NCI-H69 (cell line): Measurements from ENCODE around the gene CAPZB.

ENCODE experiments used
- DNase-seq: peaks from one replicate; lab custom pipeline; 2025; lab: John Stamatoyannopoulos, UW

The CAPZB gene

DNA sequence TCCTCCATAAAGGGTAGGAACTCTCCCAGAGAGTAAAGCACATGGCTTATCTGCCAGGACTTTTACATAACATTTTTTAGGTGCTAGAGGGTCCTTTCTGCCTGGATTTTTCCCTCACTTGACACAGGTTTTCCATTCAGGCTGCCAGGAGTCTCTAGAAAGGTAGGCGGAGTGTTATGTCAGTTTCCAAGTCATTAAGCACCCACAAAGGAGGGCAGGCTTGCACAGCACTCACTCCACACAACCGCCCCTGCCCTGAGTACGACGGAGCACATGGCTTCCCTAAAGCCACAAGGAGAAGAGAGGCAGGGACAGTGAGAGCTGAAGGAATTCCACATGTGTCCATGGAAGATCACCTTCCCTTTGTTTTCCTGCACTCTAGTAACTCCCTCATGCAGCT, 55.7 kb downstream of the CAPZB start:
- DNase-seq = peak; percentile 80

DNA sequence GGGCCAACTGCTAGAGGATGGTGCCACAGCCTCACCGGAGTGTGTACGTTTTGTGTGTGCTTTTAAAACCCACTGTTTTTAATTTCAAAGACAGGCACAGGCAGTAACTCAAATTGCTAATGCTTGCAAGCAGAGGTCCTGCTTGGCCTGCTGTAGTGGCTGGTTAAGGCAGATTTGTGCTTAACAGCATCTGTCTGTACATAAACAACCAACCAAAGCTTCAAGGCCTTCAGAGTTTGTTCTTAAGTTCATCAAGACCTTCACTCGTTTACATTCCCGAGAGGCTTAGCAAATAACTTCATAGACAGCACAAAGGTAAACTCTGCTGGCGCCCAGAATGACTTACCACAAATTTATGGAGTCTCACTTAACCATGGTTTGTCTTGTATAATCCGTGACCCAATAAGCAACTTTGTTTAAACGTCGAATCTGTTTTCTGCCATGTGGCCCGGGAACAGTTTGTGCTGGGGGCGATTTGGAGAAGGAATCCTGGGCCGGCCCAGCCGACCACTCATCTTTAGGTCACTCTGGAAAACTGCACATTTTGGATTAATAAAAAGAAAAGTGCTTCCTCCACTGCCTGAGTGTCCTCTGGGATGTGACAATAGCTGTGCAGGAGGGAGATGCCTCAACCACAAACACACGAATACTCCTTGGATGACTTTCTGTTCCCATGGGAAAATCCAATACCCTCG, 58.1 kb downstream of the CAPZB start:
- no peak for DNase-seq

DNA sequence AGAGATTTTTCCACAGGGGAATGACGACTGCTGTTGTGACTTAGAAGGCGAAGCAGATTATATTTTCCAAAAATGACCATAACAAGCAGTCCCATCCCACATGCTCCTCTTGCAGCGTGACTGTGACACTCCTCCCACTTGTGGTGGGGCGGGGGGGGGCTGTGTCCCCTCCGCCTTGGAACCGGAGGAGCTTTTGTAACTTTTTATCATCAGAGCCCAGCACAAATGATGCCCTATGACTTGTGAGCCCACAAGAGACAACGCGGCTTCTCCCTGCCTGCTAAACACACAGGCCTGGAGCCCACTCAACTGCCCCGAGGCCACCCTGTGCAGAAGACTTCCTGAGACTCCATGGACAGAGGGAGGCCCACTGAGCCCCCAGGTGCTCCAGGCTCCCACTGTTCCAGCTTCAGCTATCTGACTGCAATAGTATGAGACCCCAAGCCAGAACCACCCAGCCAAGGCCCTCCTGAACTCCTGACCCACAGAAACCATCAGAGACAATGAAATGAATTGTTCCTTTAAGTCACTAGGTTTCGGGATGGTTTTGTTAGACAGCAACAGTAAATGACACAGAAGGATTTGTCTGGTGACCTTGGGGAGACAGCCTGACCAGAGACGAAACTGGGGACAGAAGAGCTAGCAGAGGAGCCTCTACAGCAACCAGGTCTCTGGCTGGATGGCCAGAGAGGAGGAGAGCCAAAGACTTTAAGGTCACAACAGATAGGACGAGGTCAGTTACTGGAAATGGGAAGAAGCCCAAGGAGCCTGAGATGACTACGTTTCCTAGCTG, 58.8 kb downstream of the CAPZB start:
- DNase-seq = no peak

DNA sequence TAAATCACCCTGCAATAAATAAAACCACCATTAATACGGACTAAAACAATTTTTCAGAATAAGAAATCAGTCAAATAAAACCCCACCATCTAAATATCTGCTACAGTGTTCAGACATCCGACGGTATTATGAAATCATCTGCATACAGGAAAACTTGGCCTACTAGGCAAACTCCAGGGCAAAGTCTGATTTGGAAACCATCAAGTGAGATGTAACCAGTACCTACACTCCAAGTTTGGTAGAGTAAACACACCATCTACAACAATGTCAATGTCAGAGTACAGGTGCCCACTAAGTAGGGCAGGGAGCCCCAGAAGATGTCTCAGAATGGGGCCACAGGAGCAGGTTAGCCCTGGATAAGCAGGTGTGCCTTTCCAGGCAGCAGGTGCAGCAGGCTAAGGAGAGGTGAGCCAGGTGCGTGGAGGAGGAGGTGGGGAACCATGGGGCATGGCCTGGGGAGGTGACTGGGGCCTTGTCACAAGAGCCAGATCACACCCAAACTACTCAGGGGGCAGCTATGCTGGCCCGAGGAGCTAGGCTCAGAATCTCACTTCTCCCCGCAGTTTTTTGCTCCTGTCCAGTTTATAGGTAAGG, 59.6 kb downstream of the CAPZB start:
- peak; percentile 27 for DNase-seq

DNA sequence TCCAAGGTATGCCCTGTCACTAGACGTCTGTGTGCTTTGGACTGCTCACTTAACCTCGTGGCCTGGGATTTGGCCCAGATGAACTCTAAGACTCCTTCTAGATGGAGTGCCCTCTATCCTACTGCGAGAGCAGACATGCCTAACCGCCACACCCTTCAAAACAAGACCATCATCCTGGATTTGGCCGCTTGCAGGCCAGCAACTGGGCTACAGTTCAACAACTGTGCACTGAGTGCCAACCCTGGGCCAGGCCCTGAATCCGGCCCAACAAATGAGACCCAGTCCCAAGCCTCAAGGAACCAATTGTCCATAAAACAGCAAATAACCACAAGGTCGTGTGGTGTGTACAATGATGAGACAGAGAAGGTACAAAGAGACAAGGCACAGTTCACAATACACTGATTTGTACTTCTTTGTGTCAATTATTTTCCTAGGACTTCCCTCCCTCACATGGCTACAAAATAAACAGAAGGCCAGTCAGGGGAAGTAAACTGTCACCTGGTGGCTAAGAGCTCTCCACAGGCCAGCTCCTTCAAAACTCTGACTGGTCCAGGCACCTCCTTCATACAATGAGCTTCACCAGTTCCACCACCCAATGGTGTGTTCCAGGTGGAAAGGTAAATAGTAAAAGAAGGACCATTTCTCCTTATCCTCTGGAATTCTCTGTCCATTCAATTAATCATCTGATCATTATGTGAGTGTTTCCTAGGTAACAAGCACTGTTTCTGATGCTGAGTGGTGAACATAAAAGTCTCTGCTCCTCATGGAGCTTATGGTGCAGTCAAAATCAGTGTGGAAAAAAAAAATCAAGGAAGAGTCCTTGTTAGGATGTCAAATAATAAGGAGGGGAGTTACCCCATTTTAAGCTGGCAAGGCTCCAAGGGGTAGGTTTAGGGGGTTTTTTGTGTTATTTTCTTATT, 60.4 kb downstream of the CAPZB start:
- DNase-seq = peak; percentile 20

DNA sequence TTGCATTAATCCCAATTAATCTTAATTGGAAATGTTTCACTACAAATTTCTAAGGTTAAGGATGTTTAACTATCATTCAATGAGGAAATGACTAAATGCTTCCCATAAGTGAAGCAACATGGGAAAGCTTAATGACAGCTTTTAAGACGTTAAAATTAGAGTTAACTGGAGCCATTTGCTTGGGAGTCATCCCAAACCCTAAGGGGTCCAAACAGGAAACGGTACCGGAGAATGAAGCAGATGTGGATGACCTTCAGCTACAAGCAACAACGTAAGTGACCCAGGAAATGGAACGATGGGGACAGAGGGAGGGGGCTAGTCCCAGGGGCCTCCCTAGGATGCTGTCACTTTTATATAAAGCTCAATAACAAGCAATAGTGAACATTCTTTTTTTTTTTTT, 62.2 kb downstream of the CAPZB start:
- DNase-seq = peak; percentile 27

DNA sequence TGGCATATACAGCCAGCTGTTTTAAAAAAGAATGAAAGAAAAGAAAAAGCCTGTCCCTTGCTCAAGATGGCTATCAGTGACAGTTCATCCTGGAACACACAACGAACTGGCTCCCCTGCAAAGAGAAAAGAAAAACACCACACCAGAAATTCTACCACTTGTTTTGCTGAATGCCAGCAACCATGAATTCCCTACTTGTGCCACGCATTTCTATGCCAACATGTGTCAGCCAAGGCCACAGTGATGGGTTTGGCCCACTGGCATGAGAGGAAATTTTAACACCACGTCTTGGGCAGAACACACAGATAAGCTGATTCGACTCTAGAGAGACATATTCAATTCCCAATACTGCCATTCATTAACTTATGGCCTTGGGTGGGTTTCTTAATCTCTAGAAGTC, 64.0 kb downstream of the CAPZB start:
- no peak for DNase-seq

DNA sequence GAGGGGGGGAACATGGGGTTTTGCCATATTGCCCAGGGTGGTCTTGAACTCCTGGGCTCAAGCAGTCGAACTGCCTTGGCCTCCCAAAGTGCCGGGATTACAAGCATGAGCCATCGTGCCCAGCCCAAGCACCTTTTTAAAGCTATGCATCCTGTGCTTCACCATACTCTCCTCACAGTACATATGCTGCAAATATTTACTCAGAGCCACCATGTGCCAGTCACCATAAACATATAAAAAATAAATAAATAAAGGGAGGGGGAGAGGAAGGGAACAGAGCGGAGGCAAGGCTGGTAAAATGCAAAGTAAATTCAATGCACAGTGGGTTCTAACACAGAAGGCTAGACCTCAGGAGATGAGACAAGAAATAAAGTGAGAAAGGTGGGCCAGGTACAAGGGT, 64.7 kb downstream of the CAPZB start:
- DNase-seq = no peak

DNA sequence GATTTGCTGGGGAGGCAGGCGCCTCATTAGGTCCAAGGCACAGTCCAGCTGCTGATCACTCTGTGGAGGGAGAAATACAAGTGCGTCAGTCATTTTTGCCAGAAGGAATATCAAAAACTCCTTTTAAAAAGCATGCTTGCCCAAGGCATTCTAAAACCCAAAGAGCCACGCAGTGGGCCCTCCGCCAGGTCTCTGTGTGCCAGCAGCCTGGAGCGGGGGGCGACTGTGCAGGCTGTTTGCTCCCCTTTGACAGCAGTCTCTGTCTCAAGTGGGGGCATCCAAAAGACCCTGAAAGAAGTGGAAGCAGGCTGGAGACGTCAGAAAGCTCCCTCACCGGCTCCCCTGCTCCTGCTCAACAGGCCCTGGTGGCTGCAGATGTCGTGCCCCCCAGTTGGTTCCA, 65.6 kb downstream of the CAPZB start:
- no peak for DNase-seq

DNA sequence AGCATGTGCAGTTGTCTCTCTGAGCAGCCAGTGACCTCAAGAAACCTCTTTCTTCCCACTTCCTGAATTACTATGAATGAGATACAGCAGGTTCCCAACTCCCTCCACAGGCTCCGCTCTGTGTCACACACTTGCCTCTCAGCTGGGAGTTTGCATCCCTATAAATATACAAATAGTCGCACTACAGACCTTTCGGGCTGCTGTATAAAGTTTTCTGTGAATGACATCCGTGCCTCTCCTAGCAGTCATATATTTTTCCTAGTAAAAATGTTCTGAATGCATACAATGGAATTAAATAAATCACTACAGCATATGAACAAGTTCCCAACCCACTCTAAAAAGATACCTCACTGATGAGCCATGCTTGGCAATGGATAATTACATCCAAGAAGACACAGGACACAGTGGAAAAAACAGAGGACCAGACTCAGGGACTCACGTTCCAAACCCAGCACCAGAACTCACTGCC, 66.8 kb downstream of the CAPZB start:
- DNase-seq = no peak

DNA sequence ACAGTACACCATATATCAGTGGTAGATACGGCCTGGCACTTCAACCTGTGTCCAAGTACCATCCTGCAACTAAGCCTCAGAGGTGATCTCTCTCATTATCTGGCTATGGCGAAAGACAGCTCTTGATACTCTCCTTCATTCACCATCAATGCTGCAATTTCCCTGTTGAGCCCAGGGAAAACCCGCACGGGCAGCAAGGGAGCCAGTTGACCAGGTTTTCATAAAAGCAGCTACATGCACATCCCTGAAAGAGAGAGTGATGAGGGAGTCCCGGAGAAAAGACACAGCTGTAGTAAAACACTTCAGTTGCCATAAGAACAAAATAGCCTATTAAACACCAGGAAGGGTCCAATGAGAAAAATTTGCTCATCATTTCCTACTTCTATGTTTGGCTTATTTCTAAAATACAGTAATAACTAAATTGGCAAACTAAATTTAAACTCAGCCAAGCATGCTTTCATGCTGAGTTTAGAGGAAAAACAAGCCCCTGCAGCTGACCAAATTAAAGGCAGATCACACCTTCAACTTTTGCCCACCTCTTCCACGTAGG, 68.3 kb downstream of the CAPZB start:
- no peak for DNase-seq

DNA sequence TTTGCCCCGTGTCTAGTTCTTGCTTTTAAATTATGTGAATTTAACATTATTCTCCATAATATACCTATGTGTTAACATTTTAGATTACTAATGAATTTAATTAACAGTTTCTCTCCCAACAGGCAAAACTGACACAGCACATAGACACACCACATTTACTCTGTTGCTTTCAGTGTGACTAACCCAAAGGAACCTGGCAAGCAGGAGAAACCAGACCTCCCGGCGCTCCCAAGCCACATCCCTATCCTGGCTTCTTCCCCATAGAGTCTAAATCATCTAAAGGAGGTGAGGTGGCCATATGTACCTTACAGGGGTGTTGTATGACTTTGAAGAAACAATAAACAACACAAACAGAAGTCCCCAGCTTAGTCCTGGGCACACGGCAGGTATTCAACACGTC, 69.2 kb downstream of the CAPZB start:
- DNase-seq = no peak

DNA sequence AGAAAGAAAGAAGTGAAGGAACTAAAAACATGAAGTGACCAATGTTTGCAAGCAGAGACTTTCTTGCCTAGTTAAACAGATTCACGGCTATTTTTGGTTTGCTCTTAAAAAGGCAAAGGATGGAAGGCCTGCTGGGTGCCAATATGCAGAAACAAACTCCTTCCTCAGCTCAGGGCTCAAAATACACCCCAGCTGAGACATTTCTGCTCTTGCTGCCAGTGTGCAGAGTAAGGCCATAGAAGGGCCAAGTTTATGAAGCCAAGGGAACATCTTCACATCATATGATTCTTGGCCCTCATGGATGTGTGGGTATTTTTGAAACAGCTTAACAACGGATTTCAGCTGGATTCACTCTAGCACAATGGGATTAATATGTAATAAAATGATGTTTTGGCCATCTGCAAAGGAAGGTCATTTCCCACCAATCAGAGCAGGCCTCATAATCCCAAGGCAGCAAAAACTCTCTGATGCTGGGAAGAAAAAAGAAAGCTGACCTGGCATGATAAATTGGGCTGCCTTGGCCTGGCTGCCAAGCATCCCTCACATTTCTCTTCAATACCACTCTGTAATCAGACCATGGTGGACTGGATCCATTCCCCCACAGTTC, 70.7 kb downstream of the CAPZB start:
- no peak for DNase-seq

DNA sequence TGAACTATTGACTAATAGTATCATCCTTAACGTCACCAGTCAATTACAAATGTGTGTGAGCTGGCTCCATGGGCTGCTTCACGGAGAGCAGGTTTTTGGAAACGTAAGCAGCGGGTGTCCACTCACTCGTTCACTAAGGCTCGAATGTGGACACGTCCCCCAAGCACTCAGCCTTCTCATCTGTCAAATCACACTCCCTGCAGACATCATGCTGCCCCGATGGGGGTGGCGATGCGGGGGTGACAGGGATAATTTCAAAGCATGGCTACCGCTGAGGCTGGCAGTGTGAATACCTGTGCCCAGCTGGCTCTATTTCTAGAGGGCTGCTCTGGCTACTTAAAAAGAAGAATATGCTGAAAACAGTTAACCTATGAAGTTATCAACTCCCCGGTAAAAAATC, 71.3 kb downstream of the CAPZB start:
- DNase-seq = no peak

DNA sequence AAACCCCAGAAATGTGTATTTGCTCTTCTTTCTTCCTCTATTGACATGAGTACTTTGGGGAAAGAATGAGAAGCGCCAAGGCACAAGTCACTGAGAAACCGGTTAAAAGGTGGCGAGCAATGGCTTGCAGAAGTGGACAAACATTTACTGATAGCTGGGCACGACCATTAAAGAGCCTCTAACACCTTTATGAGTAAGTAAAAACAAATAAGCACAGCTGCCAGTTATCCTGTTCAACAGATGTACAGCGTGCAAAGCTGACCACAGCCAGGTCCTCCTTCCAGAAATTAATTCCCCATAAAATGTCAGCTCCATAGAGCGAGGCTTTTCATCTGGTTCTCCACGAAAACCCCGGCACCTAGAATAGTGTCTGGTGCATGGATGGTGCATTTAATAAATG, 72.7 kb downstream of the CAPZB start:
- DNase-seq = peak; percentile 49

DNA sequence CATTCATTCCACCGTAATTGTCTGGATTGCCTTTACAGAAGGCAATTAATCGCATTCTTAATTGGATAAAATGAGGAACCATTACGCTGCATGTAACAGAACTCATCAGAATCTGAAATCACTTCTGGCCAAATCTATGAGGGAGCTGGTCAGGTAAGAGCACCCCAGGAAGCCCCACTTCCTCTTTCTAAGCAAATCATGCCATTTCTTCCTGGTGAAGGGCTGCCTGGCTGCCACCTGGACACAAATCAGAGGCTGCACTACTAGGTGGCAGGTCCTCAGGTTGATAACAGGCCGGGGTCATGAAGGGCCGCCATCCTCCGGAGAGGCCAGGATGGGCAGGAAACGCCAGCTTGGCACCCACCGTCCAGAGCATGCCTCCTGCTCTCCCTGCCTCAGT, 73.7 kb downstream of the CAPZB start:
- DNase-seq = no peak

DNA sequence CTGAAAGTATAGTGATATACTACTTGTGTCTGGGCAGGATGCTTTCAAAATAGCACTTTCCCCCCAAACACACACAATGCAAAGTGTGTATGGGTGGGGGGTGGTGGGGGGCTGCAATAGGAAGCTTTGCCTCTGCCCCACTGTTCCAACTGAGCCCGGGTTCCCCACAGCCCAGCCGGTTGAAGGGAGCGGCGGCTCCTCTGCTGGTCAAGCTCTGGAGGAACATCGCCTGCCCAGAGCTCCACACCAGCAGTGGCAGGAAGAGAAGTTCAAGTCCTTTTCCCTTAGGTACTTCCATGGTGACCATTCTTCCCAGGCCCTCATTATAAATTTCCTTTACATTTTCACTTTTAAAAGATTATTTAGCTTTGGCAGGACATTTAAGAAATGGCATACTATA, 74.9 kb downstream of the CAPZB start:
- no peak for DNase-seq

DNA sequence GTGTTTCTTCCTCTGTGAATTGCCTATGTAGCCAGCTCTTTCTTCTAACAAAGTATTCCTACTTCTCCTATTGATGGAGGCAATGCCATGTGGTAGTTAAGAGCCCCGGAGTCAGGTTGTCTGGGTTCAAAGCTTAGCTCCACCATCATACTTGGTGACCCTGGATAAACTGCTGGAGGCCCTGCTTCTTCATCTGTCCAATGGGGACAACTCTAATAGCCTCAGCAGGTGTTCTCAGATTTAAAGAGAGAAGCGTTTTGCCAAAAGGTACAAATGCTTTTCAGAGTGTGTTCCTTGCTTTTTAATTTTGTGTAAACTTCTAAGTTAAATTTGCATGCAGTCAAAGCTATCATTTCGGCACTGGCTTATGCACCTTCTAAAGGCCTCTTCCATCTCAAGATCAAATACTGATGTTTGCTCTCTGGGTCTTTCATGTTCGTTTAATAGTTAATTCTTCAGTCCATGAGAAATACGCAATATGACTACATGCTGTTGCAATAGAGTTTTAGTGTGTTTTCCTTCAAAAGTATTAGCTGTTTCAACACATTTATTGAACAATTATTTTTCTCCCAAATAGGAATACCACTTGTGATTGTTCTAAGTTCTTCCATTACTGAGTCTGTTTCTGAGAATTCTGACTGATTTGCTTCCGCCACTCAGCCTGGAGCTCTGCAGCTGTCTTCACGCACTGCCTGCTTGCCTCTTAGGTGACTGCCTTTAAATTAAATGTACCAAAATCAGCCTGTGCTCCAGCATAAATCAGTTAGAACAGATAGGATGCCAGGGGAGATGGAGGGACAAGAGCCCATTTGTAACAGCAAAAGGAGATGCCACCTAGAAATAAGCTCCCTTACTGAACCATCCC, 75.6 kb downstream of the CAPZB start:
- DNase-seq = no peak

DNA sequence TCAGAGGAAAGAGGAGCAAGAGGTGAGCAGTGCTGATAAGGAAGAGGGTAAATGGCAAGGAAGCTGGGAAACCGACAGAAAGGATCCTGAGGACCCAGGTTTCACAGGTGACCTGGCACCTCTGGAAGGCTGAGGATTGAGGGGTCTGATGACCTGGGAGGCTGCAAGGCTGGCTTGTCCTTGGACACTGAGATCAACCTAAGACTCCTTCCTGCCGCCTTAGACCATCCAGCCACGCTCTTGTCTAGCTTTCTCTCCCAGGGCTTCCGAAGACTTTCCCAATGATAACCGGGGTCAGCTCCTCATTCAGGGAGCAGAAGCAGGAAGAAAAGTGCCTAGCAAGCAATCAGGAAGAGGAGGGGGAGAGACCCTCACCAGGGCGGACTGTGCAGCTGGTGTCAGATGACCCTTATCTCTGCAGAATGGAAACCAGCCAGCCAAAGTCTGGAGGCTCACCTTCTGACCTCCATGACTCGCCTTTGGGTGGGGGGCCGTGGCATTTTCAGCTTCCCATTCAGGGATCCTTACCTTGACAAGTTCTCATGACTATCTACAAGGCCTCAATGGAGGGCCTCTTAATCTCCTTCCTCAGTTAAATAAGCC, 77.7 kb downstream of the CAPZB start:
- no peak for DNase-seq

DNA sequence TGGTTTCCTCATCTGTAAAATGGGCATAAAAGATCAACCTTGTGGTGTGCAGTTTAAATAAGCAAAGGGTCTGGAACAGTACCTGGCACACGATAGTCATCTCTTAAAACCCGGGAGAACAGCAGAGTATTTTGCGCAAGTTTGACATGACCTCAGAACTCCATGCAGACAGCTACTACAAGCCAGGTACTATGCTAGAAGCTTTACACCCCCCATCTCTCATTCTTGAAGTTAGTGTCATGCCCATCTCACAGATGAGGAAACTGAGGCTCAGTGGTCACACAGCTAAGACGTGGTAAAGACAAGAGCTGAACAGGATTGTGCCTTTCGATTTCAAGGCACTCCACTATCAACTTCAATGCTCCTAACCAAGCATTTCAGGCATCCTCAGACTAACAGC, 78.7 kb downstream of the CAPZB start:
- DNase-seq = no peak
